GM21825 (cell line): ENCODE results near the gene NHS.

ENCODE experiments used
- ATAC-seq: cut with Tn5 transposase; IDR thresholded peaks from one replicate; pipeline ENCODE4 v1.9.1; 2021; ENCODE audit warnings: mild to moderate bottlenecking, moderate library complexity; ENCODE audit not compliant: unreplicated experiment

The NHS gene

GRCh38 chrX:17713288-17713687 lies 338.3 kb downstream of the NHS start:
- no peak for ATAC-seq

- no peak for ATAC-seq
These were observed 343.7 kb downstream of the NHS start for GRCh38 chrX:17718649-17719165.

GRCh38 chrX:17719711-17720110 lies 344.7 kb downstream of the NHS start:
- ATAC-seq, result no peak

GRCh38 chrX:17721715-17722114 lies 346.7 kb downstream of the NHS start:
- ATAC-seq, result no peak

GRCh38 chrX:17725181-17725580 lies 350.2 kb downstream of the NHS start:
- no peak for ATAC-seq

- no peak for ATAC-seq
These were observed 357.3 kb downstream of the NHS start for GRCh38 chrX:17732138-17732783.

GRCh38 chrX:17735406-17735805 lies 360.4 kb downstream of the NHS start:
- no peak for ATAC-seq

GRCh38 chrX:17736478-17736855 lies 361.5 kb downstream of the NHS start:
- no peak for ATAC-seq

GRCh38 chrX:17736856-17737709 lies 362.1 kb downstream of the NHS start, which contains the start of gene SCML1:
TSS of gene SCML1 (plus strand) at chrX:17737493. CDS start at chrX:17744187, 6,694 bp downstream.
- ATAC-seq, result peak; percentile 71

- no peak for ATAC-seq
These were observed 362.6 kb downstream of the NHS start for GRCh38 chrX:17737710-17737985.

- ATAC-seq, result no peak
These were observed 363.1 kb downstream of the NHS start for GRCh38 chrX:17737986-17738713.

- no peak for ATAC-seq
These were observed 363.9 kb downstream of the NHS start for GRCh38 chrX:17738737-17739535.

GRCh38 chrX:17740137-17741122 lies 365.4 kb downstream of the NHS start:
- no peak for ATAC-seq

- ATAC-seq, result no peak
These were observed 366.1 kb downstream of the NHS start for GRCh38 chrX:17741123-17741511.

- ATAC-seq, result no peak
These were observed 368.9 kb downstream of the NHS start for GRCh38 chrX:17743913-17744312.

- no peak for ATAC-seq
These were observed 370.0 kb downstream of the NHS start for GRCh38 chrX:17744896-17745523.

GRCh38 chrX:17747692-17748091 lies 372.7 kb downstream of the NHS start:
- ATAC-seq, result no peak

- no peak for ATAC-seq
These were observed 373.7 kb downstream of the NHS start for GRCh38 chrX:17748684-17749083.

GRCh38 chrX:17750436-17750835 lies 375.4 kb downstream of the NHS start:
- no peak for ATAC-seq
